HG03066 (cell line): Measurements from ENCODE around the gene MBD3L2B.
"Not testable (repeated sequence)": the region's sequence is repeated elsewhere in the genome, so short reads cannot be mapped to it uniquely, and the experiment has no call there.

ENCODE experiments used
- ATAC-seq: cut with Tn5 transposase; IDR thresholded peaks from one replicate; pipeline ENCODE4 v1.9.1; 2021; ENCODE audit warnings: low read depth; ENCODE audit not compliant: unreplicated experiment

Gene MBD3L2B

GRCh38 chr19:7021331-7021730, at the start of gene MBD3L2B:
Gene MBD3L2B, minus strand, starts transcription at chr19:7021431. Its CDS starts 34 bp downstream, at chr19:7021397.
- ATAC-seq = not testable (repeated sequence)

GRCh38 chr19:7069904-7070226, 48.6 kb upstream of the MBD3L2B start:
- peak; percentile 10 for ATAC-seq

GRCh38 chr19:7069042-7069903, 48.0 kb upstream of the MBD3L2B start, which contains the start of gene ZNF557:
Gene ZNF557, plus strand, starts transcription at chr19:7069703. Its CDS starts 5,372 bp downstream, at chr19:7075075.
- peak; percentile 86 for ATAC-seq

GRCh38 chr19:7068599-7068998, 47.4 kb upstream of the MBD3L2B start:
- ATAC-seq = no peak

GRCh38 chr19:7067716-7068115, 46.5 kb upstream of the MBD3L2B start:
- ATAC-seq = no peak

GRCh38 chr19:7067122-7067521, 45.9 kb upstream of the MBD3L2B start:
- not testable (repeated sequence) for ATAC-seq

DNA sequence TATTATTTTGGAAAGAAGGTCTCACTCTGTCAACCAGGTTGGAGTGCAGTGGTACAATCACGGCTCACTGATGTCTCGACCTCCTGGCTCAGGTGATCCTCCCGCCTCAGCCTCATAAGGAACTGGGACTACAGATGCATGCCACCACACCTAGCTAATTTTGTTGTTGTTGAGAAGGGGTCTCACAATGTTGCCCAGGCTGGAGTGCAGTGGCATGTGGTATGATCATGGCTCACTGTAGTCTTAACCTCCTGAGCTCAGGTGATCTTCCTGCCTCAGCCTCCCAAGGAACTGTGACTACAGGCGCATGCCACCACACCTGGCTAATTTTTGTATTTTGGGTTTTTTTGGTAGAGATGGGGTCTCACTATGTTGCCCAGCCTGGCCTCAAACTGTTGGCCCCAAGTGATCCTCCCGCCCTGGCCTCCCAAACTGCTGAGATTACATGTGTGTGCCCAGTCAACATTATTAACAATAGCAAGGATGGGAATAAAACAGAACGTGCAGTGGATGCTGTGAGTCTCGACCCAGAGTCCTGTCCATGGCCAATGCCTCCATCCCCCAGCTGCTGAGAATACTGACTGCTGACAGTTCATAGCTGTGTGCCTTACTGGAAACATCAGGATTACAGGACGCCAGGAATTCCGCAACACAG, 42.7 kb upstream of the MBD3L2B start:
- no peak for ATAC-seq

DNA sequence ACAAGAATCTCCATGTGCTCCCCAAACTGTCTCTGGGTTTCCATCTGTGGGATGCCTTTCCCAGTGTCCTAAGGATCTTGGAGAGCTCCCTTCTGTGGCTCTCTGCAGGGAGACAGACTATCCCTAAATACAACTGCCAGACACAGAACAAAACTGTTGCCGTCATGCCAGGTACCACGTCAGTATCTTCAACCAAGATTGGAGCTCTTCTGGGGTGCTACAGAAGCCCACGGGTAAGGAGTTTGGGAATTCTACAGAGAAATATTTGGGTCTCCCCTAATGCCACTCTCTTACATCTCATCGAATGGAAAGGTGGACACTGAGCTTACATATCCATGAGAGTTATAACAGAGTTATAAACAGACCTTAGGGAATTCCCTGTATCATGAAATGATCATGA, 42.1 kb upstream of the MBD3L2B start:
- ATAC-seq = no peak

GRCh38 chr19:7059977-7060376, 38.7 kb upstream of the MBD3L2B start:
- ATAC-seq = not testable (repeated sequence)

- ATAC-seq = not testable (repeated sequence)
Observed at GRCh38 chr19:7058576-7058975, 37.3 kb upstream of the MBD3L2B start, which contains the start of gene MBD3L3. Gene MBD3L3, minus strand, starts transcription at chr19:7058676. Its CDS starts 71 bp downstream, at chr19:7058605.

DNA sequence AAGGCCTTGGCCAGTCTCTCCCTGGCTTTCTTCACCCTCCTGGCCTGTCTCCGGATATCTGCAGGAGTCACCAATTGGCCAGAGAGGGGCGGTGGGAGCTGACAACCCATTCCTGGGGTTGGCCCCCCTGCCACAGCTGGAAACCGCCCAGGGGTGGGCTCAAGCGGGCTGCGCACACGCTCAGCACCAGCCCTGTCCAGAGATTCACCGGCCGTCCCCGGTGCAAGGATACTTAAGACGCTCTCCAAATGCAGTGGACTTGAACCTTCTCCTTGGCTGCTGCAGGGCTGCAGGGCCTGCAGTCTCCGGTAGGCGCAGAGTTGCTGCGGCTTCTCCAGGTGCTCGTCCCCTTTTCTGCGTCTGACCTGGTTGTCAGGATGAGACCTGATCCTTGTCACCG, 35.1 kb upstream of the MBD3L2B start:
- ATAC-seq = not testable (repeated sequence)

GRCh38 chr19:7055679-7056078, 34.4 kb upstream of the MBD3L2B start:
- ATAC-seq = not testable (repeated sequence)

DNA sequence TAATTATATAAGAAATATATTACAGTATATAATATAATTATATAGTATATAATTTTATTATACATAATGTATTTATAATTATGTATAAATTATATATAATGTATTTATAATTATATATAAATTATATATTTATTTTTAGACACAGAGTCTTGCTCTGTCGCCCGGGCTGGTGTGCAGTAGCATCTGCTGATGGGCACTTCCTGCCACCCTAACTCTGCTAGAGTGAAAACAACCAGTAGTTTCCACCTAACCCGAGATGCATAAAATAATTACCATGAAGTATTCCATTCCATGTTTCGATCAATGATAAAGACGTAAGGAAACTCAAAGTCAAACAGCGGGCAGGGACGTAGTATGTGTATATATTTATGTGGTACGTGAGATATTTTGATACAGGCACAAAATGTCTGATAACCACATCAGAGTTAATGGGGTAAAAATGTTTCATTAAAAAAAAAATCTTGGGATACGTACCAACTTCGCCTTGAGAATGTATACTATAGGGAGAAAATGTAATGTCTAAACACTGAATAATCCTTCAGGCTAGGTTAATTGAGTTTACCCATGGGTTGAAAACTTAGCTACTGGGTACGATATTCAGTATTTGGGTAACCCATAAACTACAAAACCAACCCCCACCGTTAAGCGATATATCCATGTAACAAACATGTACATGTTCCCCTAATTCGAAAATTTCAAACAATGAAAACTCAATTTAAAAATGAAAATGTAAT, 33.6 kb upstream of the MBD3L2B start:
- not testable (repeated sequence) for ATAC-seq

DNA sequence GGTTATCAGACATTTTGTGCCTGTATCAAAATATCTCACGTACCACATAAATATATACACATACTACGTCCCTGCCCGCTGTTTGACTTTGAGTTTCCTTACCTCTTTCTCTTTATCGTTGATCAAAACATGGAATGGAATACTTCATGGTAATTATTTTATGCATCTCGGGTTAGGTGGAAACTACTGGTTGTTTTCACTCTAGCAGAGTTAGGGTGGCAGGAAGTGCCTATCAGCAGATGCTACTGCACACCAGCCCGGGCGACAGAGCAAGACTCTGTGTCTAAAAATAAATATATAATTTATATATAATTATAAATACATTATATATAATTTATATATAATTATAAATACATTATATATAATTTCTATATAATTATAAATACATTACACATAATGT, 31.7 kb upstream of the MBD3L2B start:
- ATAC-seq = not testable (repeated sequence)

GRCh38 chr19:7051421-7051820, 30.2 kb upstream of the MBD3L2B start:
- not testable (repeated sequence) for ATAC-seq

DNA sequence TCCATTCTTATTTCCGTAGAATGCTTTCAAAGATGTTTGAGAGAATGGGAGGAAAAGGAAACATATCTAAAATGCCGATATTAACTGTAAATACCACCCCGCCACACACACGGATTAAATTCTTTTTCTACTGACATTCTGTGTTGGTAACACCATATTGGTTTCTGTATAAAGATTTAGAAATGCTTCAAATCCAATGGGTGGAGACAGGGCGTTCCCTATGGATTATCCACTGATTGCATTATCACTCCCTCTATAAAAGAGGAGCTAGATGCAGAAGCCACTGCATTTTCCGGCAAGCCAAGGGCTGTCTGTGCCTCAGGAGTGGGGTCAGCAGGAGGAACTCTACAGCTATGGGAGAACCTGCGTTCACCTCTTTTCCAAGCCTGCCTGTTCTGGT, 27.8 kb upstream of the MBD3L2B start, which contains the start of gene MBD3L2:
TSS of gene MBD3L2 (plus strand) at position 301 of the 400 bp plus-strand sequence. CDS start at position 354, 53 bp downstream.
- ATAC-seq = not testable (repeated sequence)

DNA sequence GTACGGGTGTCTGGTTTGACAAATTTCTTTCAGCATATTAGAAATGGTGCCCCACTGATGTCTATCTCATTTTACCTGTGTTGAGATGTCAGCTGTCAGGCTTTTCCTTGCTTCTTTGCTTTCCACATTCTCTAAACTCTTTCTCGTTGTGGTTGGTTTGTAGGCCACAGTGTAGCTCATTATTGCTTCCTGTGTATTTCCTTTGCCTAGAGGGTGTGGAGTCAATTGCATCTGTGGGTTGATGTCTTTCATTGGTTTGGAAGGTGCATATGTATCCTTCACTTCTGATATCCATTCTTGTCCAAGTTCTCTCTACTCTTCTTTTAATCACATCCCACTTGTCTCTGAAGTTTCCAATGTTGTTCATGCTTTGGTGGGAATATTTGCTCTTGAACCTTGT, 20.3 kb upstream of the MBD3L2B start:
- ATAC-seq = not testable (repeated sequence)

- ATAC-seq = not testable (repeated sequence)
Observed at GRCh38 chr19:7040079-7040478, 18.8 kb upstream of the MBD3L2B start, which contains the start of gene MBD3L4. Gene MBD3L4, minus strand, starts transcription at chr19:7040179. Its CDS starts 35 bp downstream, at chr19:7040144.

GRCh38 chr19:7030278-7030677, 9.0 kb upstream of the MBD3L2B start, which contains the start of gene MBD3L5:
Gene MBD3L5, plus strand, starts transcription at chr19:7030578. Its CDS starts 34 bp downstream, at chr19:7030612.
- ATAC-seq = not testable (repeated sequence)

GRCh38 chr19:7028790-7029189, 7.6 kb upstream of the MBD3L2B start:
- ATAC-seq = not testable (repeated sequence)
